Tibial artery (tissue), 4 donors: ENCODE results near the gene ZW10.
A peak's percentile ranks its signal among the peaks of the same experiment; 100 is the strongest.
"Not testable (repeated sequence)": the region's sequence is repeated elsewhere in the genome, so short reads cannot be mapped to it uniquely, and the experiment has no call there.

ENCODE experiments used
- DNase-seq, 2 donors: peaks; one replicate each; pipeline ENCODE4 v3.0.0-alpha.2; 2019
- H3K27ac ChIP-seq, 2 donors: fragments of 200-600 bp; sonication (generic) in 1 of 2; 1 replicate in 1 of 2; 2 replicates in 1 of 2; pipeline ENCODE4 v1.5.1; 2018 to 2019; ENCODE audit warnings: mild to moderate bottlenecking in 1 of 2
- H3K27me3 ChIP-seq, 2 donors: fragments of 200-600 bp; sonication (generic) in 1 of 2; one replicate each; pipeline versions ENCODE4 v1.5.1 to v1.6.0; 2016 to 2019
- H3K36me3 ChIP-seq, 3 donors: fragments of 200-600 bp; sonication (generic) in 2 of 3; one replicate each; pipeline ENCODE4 v1.5.1; 2016 to 2019; ENCODE audit warnings: mild to moderate bottlenecking in 2 of 3
- H3K4me1 ChIP-seq, 4 donors: fragments of 200-600 bp; sonication (generic) in 2 of 4; 1 replicate in 3 of 4; 2 replicates in 1 of 4; pipeline ENCODE4 v1.5.1; 2016 to 2019
- H3K4me3 ChIP-seq, 2 donors: fragments of 200-600 bp; sonication (generic) in 1 of 2; 1 replicate in 1 of 2; 2 replicates in 1 of 2; pipeline ENCODE4 v1.5.1; 2018 to 2019; ENCODE audit warnings: mild to moderate bottlenecking in 2 of 2
- H3K9me3 ChIP-seq, 3 donors: fragments of 200-600 bp; sonication (generic) in 1 of 3; one replicate each; pipeline ENCODE4 v1.5.1; 2016 to 2019
- intact Hi-C: fragments of 100-400 bp; cut with DNase I; formaldehyde crosslinking; loops from one replicate; pipeline ENCODE4 v1.15.0; 2023; ENCODE audit warnings: low total_unique reads
- TF ChIP-seq, protein P1 (sequence below), 2 experiments: fragments of 200-600 bp in 1 of 2; fragments of 450-650 bp in 1 of 2; IDR thresholded peaks; one replicate each; pipeline ENCODE4 v1.5.1; 2017 to 2019; ENCODE audit warnings: antibody characterized with exemption in 2 of 2, mild to moderate bottlenecking in 1 of 2, moderate library complexity in 1 of 2

The ZW10 gene

DNA sequence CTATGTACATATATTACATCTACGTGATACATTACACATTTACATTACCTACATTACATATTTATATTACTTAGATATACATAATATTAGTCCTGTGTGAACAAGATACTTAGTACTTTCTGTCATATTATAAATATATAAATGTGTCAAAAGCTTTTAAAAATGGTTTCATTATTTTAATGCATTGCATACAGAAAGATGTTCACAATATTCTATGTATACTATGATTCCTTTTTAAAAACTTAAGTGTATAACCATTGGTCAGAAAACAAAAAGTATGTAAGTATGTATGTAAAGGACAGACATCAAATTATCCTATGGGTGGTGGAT lies 647 bp upstream of the ZW10 start:
- TF ChIP-seq, protein P1, sequence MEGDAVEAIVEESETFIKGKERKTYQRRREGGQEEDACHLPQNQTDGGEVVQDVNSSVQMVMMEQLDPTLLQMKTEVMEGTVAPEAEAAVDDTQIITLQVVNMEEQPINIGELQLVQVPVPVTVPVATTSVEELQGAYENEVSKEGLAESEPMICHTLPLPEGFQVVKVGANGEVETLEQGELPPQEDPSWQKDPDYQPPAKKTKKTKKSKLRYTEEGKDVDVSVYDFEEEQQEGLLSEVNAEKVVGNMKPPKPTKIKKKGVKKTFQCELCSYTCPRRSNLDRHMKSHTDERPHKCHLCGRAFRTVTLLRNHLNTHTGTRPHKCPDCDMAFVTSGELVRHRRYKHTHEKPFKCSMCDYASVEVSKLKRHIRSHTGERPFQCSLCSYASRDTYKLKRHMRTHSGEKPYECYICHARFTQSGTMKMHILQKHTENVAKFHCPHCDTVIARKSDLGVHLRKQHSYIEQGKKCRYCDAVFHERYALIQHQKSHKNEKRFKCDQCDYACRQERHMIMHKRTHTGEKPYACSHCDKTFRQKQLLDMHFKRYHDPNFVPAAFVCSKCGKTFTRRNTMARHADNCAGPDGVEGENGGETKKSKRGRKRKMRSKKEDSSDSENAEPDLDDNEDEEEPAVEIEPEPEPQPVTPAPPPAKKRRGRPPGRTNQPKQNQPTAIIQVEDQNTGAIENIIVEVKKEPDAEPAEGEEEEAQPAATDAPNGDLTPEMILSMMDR (IDR thresholded peaks at IDR 0.05) = no peak
- intact Hi-C loops = loop anchor here (10.0 kb wide), 1 partner anchor 101 kb away; the partner anchor contains the start of gene USP28
- Histone ChIP-seq H3K27ac (peak overlapping the region; percentile 70 to 91), H3K4me1 (peaks cover 0 to 28% (median 15%) of the 10 kb centered on the region in 4 donors), H3K36me3 (peaks cover 0 to 6% (median 0%) of the 10 kb centered on the region in 3 donors), H3K27me3 (no peaks in the 10 kb centered on the region), H3K4me3 (peak overlapping the region; percentile 60 to 91), H3K9me3 (no peaks in the 10 kb centered on the region)
- no peak for DNase-seq

DNA sequence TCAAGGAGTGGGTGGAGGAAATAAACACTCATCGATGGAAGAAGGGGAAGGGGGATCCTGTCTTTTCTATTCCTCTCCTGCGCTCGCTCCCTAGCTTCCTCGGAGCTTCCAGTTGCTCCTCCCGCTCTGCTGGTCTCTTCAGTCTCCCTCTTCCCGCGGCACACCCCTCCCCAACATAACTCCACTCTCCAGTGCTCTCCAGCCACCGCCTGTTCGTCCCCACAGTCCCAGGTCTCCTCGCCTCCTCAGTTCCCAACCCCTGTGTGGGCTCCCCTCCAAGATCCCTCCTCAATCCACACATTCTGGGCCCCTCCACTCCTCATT lies 438 bp downstream of the ZW10 start:
- peaks cover 0 to 23% (median 8%) of the 10 kb centered on the region in 4 donors for H3K4me1 ChIP-seq
- peaks cover 0 to 14% (median 6%) of the 10 kb centered on the region in 3 donors for H3K36me3 ChIP-seq
- TF ChIP-seq, protein P1 (IDR thresholded peaks at IDR 0.05) = no peak
- H3K27me3 ChIP-seq = no peaks in the 10 kb centered on the region
- DNase-seq = peak in 1 of 2 donors; percentile 36
- H3K9me3 ChIP-seq = no peaks in the 10 kb centered on the region
- H3K27ac ChIP-seq = peak overlapping the region; percentile 70 to 91
- intact Hi-C loops = loop anchor here (10.0 kb wide), 1 partner anchor 102 kb away; the partner anchor contains the start of gene USP28
- H3K4me3 ChIP-seq = peak overlapping the region; percentile 60 to 91

DNA sequence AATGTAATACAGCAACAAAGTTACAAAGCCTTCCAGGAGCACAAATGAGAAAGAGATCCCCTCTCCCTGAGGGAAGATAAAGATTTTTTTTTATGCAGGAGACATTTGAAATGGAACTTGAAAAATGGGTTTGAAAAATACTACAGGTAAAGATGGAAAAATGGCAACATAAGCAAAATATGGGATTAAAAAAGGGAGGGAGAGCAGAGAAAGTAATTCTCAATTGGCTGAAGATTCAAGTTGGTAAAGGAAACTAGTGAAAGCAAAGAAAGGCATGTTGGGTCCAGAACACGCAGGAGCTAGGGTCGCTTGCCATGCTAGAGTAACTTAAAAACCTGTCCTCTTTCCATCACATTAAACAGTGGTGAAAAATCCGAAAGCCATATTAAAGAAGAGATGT lies 1.5 kb downstream of the ZW10 start:
- Histone ChIP-seq H3K36me3 (peaks cover 0 to 24% (median 13%) of the 10 kb centered on the region in 3 donors), H3K27me3 (no peaks in the 10 kb centered on the region), H3K9me3 (no peaks in the 10 kb centered on the region), H3K4me3 (no peak overlapping the region), H3K27ac (no peak overlapping the region), H3K4me1 (peaks cover 0 to 18% (median 6%) of the 10 kb centered on the region in 4 donors)
- intact Hi-C loops = loop anchor here (10.0 kb wide), 1 partner anchor 103 kb away; the partner anchor contains the start of gene USP28
- TF ChIP-seq, protein P1 (IDR thresholded peaks at IDR 0.05) = no peak
- DNase-seq = no peak

DNA sequence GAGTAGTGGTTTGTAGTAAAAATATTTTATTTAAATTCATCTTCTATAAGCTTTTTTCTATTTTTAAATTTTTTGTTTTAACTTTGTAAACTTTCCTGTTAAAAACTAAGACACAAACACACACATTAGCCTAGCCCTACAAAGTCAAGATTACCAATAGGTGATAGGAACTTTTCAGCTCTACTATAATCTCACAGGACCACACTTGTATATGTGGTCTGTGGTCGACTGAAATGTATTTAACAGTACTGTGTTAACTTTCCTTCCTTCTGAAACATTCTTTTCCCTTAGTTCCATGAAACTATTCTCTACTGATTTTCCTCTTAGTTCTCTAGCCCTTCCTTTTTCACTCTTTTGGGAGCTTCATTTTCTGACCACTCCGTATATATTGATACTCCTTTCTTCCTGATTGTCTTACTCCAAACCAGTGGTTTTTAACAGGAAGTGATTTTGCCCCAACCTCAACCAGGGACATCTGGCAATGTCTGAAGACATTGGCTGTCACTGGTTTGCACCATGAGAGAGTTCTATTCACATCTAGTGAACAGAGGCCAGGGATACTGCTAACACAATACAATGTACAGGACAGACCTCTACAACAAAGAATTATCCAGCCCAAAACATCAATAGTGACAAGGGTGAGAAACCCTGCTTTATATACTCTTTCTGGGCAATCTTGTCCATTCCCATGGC lies 8.8 kb downstream of the ZW10 start:
- H3K36me3 ChIP-seq = peaks cover 10 to 49% (median 46%) of the 10 kb centered on the region in 3 donors

DNA sequence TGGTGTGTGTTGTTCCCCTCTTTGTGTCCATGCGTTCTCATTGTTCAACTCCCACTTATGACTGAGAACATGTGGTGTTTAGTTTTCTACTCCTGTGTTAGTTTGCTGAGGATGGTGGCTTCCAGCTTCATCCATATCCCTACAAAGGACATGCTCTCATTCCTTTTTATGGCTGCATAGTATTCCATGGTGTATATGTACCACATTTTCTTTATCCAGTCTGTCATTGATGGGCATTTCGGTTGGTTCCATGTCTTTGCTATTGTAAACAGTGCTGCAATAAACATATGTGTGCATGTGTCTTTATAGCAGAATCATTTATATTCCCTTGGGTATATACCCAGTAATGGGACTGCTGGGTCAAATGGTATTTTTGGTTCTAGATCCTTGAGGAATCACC lies 10.5 kb downstream of the ZW10 start:
- intact Hi-C loops, H3K9me3 ChIP-seq, DNase-seq: not testable (repeated sequence)

More for the DNA sequence above, 8.8 kb downstream of the ZW10 start:
- H3K4me3 ChIP-seq = no peak overlapping the region
- TF ChIP-seq, protein P1 (IDR thresholded peaks at IDR 0.05) = no peak
- peaks cover 0 to 3% (median 0%) of the 10 kb centered on the region in 4 donors for H3K4me1 ChIP-seq
- no peak overlapping the region for H3K27ac ChIP-seq
- H3K27me3 ChIP-seq = no peaks in the 10 kb centered on the region
- DNase-seq = no peak
- no peaks in the 10 kb centered on the region for H3K9me3 ChIP-seq
- intact Hi-C loops = no loop called here

DNA sequence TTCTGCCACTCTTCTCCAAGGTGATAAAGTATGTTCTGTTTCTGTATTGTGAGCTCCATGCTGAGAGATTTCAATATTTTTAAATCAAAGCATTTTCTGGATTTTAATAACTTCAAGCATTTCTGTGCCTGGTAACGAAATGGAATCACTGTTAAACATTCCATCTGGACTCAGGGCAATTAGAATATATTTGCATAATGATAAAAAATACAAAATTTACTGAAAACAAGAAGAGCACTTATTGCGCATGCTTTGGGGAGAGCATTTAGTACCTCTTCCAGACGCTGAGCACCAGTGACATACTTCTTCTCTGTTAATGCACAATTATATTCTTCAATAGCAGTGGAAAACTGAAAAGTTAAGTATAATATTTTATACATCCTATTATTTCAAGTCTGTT lies 13.3 kb downstream of the ZW10 start:
- H3K36me3 ChIP-seq = peaks cover 50 to 69% (median 63%) of the 10 kb centered on the region in 3 donors

More for the DNA sequence above, 10.5 kb downstream of the ZW10 start:
- not testable (repeated sequence) for H3K27ac ChIP-seq, H3K27me3 ChIP-seq, H3K4me1 ChIP-seq, H3K4me3 ChIP-seq
- peaks cover 24 to 58% (median 52%) of the 10 kb centered on the region in 3 donors for H3K36me3 ChIP-seq

More for the DNA sequence above, 13.3 kb downstream of the ZW10 start:
- TF ChIP-seq, protein P1 (IDR thresholded peaks at IDR 0.05) = no peak
- intact Hi-C loops = no loop called here
- Histone ChIP-seq H3K27ac (no peak overlapping the region), H3K9me3 (no peaks in the 10 kb centered on the region), H3K4me3 (no peak overlapping the region), H3K4me1 (no peaks in the 10 kb centered on the region), H3K27me3 (no peaks in the 10 kb centered on the region)
- DNase-seq = no peak
